22Rv1 (cell line): ENCODE results near the gene DDAH1.

Experiments
- ZFX ChIP-seq: fragments of 450-650 bp; IDR thresholded peaks from 2 replicates; pipeline ENCODE4 v1.6.1; 2017; ENCODE audit warnings: antibody characterized with exemption, borderline replicate concordance
- TF ChIP-seq, protein P1 (sequence below): fragments of 450-650 bp; IDR thresholded peaks from 2 replicates; pipeline ENCODE4 v1.5.1; 2017; ENCODE audit warnings: mild to moderate bottlenecking

DNA sequence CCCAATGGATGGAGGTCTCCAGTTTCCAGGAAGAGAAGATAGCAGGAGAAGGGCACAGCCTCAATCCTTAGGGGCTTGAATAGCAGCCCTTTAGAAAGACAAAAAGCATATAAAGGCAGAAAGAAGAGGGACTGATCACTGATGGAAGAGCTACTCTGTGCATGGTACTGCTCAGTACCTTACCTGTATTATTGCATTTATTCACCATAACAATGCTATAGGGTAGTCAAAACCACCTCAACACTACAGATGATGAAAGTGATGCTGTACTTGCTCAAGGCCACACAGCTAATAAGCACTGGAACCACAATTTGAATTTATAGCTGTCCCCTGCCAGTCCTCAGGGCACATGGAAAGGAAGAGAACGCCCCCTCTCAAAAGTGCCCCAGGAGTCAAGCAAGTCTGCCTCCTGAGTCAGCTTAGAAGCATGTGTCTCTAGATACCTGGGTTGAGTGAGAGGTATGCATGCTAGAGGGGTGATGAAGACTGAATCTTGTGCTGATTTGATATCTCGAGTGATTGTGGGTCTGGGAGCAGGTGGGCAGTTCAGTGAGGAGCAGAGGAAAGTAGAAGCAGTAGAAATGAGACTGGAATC lies 13.6 kb downstream of the DDAH1 start:
- TF ChIP-seq, protein P1, sequence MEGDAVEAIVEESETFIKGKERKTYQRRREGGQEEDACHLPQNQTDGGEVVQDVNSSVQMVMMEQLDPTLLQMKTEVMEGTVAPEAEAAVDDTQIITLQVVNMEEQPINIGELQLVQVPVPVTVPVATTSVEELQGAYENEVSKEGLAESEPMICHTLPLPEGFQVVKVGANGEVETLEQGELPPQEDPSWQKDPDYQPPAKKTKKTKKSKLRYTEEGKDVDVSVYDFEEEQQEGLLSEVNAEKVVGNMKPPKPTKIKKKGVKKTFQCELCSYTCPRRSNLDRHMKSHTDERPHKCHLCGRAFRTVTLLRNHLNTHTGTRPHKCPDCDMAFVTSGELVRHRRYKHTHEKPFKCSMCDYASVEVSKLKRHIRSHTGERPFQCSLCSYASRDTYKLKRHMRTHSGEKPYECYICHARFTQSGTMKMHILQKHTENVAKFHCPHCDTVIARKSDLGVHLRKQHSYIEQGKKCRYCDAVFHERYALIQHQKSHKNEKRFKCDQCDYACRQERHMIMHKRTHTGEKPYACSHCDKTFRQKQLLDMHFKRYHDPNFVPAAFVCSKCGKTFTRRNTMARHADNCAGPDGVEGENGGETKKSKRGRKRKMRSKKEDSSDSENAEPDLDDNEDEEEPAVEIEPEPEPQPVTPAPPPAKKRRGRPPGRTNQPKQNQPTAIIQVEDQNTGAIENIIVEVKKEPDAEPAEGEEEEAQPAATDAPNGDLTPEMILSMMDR, result no peak
- TF ChIP-seq ZFX, result no peak
